NCI-H748 (cell line): Measurements from ENCODE around the gene PITX1.

Source experiments
- DNase-seq: peaks from one replicate; lab custom pipeline; 2025; ENCODE audit not compliant: unreplicated experiment; lab: John Stamatoyannopoulos, UW

PITX1 gene

GRCh38 chr5:135042595-135042994 lies 8.6 kb upstream of the PITX1 start:
- no peak for DNase-seq

- DNase-seq, result no peak
Measured at GRCh38 chr5:135041726-135042125, 7.7 kb upstream of the PITX1 start.

- no peak for DNase-seq
Measured at GRCh38 chr5:135041145-135041587, 7.1 kb upstream of the PITX1 start.

- DNase-seq, result no peak
Measured at GRCh38 chr5:135040333-135041144, 6.5 kb upstream of the PITX1 start.

GRCh38 chr5:135040034-135040332 lies 6.0 kb upstream of the PITX1 start:
- DNase-seq, result no peak

DNA sequence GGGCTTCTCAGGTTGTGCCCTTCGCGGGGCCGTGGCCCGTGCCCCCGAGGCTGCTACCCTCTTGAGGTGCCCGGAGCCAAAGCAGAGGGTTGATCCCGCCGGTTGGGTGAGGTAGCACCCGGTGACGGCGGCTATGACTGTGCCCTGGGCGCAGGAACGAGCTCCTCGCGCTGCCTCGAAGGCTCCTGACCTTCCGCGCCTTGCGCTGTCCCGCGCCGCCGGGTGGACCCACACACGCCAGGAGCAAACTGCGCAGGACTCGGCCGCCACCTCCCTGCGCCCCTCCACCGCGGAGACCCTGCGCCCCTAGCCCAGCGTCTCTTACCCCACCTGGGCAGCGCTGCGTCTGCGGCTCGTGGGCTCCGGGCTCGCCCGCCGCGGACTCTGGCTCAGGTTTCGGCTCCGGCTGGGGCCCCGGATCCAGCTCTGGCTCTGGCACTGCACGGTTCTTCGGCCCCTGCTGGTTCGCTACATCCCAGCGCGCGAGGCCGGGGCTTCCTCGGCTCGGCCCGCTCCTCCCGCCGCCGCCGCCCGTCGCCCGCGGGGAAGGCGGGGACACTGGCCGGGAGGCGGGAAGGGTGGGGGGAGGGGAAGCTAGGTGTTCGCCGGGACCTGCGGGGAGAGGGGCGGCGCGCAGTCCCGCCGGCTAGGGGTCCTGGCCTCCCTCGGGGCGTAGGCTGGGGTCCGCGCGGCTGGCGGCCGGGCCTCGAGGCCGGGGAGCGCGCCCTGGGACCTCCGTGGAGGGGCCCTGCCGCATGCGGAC lies 5.4 kb upstream of the PITX1 start:
- DNase-seq, result peak; percentile 45

DNA sequence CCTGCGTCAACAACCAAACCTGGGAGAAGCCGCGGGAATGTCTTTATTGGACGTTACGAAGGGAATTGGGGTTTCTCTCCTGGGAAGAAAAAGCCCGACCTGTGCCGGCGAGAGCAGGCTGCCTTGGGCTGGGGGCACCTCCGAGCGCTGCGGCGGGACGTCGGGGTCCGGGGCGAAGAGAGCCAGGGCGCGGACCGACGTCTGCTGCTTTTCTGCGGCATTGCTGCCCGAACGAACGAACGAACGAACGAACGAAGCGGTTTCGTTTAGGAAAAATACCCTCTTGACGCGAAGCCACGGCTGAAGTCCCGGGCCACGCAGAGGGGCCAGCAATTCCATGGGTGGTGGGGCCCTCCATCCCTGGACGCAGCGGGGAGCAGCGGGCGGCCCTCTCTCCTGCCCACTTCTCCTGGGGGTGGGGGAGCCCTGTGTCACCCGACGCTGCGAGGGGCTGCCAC lies 4.8 kb upstream of the PITX1 start:
- no peak for DNase-seq

DNA sequence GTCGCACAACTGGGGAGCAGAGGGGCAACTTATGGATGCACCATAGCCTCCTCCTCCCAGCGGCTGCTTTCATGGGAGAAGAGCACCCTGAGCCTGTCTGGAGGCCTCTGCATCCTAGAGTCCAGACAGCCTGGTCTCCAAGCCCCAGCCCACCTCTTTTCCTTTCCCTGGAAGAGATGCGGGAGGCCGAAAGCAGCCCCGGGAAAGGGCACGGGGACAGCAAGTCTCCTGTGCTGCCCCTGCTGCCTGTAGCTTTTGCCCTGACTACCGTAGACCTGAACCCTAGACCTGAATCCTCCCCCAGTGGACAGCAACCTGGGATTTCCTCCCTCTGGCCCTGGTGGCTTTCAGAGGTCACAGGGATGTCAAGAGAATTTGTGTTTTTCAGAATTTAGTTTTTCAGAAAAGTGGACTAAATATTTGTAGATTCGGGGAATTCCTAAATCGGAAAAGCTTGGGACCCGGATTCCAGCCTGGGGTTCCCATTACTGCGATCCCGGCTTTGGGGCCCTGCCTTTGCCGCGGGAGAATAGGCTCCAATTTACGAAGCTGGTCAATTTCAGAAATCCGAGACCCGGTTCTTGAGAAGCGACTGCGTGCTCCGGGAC lies 4.3 kb upstream of the PITX1 start:
- DNase-seq, result no peak

GRCh38 chr5:135037519-135038204 lies 3.6 kb upstream of the PITX1 start:
- DNase-seq, result no peak

DNA sequence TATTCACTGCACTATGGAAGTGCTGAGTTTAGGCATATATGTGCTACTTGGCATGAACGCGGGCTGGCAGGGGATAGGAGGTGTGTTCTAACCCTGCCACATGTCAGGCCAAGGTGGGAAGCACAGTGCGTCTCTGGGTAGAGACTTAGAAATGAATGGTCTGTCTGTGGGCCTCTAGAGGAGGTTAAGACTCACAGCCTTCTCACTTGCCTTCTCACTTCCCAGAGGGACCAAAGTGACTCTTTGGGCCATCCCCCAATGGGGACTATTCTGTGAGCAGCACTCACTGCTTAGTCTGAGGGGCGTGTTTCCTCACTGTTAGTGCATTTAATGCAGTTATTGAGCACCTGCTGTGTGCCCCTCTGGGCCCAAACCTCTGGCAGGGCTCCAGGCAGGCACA lies 2.4 kb upstream of the PITX1 start:
- no peak for DNase-seq

GRCh38 chr5:135035678-135036030 lies 1.6 kb upstream of the PITX1 start:
- DNase-seq, result no peak

DNA sequence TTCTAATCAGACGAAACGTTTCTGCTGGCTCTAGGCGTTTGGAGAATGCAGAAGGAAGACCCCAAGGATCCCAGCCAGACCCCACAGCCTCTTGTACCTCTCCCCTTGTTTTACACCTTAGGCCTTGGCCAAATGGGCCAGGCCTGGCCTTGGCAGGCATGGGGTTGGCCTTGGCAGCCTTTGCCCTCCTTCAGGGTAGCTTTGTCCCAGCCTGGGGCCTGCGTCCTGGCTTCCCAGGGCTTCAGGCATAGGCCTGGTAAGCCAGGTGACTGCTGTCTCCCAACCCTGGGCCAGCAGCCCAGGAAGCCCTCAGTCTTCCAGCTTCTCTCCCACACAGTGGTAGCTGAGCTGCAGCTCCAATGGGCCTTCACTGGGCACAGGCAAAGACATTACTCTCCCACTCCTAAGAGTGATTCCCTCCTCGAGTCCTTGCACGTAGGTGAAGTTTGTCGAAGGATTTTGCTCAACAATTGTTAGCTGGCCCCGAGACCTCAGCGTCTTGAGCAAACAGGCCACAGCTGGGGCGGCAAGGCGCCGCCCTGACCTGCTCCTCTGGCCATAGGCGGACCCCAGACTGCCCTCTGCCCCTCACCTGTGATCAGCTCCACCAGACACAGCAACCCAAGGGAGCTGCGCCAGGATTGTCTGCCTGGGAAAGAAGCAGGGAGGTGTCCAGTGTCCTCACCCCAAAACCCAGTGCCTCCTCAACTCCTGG lies 1.1 kb upstream of the PITX1 start:
- DNase-seq, result no peak

DNA sequence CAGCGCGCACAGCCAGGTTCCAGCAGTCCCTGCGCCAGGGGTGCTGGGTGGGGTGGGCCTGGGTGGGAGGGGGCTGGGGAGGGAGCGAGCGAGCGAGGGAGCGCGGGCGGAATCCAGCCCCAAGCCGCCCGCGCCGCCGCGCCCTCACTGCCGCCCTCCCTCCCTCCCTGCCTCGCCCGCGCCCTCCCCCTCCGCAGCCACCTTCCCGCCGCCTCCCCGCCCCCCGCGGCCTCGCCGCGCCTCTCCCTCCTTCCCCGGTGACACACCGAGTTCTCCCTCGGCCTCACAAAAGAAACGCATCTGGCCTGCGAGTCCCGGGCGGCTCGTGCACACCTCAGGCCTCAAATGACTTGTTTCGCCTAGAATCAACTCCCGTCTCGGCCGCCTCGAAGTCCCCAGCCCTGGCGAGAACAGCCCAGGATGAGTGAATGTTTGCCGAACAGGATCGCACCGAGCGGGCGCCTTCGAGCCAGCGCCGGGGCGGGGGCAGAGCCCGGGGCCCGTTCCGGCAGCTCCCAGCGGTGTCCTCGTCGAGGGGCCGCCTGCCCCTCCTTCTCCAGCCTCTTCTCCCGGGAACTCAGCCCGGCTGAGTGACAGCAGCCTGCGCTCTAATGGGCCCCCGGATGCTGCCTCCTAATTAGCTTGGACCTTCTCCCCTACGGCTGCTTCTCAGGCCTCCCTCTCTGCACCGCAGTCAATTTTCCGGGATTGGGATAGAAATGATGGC lies 371 bp upstream of the PITX1 start:
- peak; percentile 82 for DNase-seq

DNA sequence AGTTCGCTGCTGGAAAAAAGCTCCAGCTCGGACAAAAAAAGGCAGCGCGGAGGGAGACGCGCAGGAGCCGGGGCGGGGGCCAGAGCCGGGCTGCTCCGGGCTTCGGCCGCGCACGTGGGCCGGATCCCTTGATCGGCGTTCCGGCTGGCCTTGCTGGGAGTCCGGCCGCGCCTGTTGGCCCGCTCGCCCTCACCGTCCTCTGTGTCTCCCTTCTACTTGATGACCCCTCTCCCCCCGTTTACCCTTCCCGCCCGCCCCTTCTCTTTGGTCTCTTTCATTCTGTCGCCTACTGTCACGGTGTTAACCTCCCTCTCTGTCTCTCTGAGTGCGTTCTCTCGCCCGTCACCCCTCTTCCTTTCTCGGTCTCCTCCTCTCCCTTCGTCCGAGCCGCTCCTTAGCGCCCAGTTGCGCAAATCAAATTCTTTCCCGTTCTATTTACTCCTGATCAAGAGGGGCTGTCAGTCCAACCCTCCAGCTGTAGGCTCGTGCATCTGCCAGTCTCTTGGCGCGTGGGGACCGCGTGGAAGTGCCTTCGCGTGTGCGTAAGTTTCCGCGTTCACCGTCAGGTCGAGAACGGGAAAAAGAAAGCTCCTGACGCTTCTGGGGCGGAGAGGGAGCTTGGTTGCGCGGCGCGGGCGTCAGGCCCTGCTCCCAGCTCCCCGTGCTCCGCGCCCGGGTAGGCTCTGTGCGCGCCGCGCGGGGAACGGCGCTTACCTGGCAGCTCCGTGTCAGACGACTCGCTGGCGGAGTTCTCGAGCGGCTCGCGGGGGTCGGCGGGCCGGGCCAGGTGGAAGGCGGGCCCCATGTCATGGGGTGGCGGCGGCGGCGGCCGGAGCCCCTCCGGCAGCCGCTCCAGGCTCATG lies 798 bp downstream of the PITX1 start:
- peak; percentile 72 for DNase-seq

GRCh38 chr5:135032695-135032998 lies 1.4 kb downstream of the PITX1 start:
- no peak for DNase-seq

GRCh38 chr5:135031813-135032694 lies 2.0 kb downstream of the PITX1 start:
- no peak for DNase-seq

GRCh38 chr5:135030956-135031812 lies 2.8 kb downstream of the PITX1 start:
- no peak for DNase-seq
